GM19467 (cell line): ENCODE results near the gene RPN2.

Source experiments
- ATAC-seq: cut with Tn5 transposase; IDR thresholded peaks from one replicate; pipeline ENCODE4 v1.9.1; 2021; ENCODE audit warnings: mild to moderate bottlenecking, moderate library complexity; ENCODE audit not compliant: unreplicated experiment

Gene RPN2

GRCh38 chr20:37238935-37239451 is 59.9 kb downstream of the RPN2 start:
- ATAC-seq, result no peak

GRCh38 chr20:37240337-37241067 is 61.4 kb downstream of the RPN2 start:
- no peak for ATAC-seq

- no peak for ATAC-seq
Measured at GRCh38 chr20:37242503-37242902, 63.4 kb downstream of the RPN2 start.

- ATAC-seq, result no peak
Measured at GRCh38 chr20:37243076-37243936, 64.2 kb downstream of the RPN2 start.

GRCh38 chr20:37243937-37244571 is 64.9 kb downstream of the RPN2 start:
- no peak for ATAC-seq

GRCh38 chr20:37244572-37244957 is 65.4 kb downstream of the RPN2 start:
- no peak for ATAC-seq

GRCh38 chr20:37245216-37246150 is 66.4 kb downstream of the RPN2 start:
- ATAC-seq, result no peak

- ATAC-seq, result no peak
Measured at GRCh38 chr20:37246736-37247135, 67.6 kb downstream of the RPN2 start.

- ATAC-seq, result no peak
Measured at GRCh38 chr20:37247547-37247946, 68.4 kb downstream of the RPN2 start.

- no peak for ATAC-seq
Measured at GRCh38 chr20:37249304-37249703, 70.2 kb downstream of the RPN2 start.

GRCh38 chr20:37251825-37252477 is 72.8 kb downstream of the RPN2 start:
- no peak for ATAC-seq

GRCh38 chr20:37253087-37253486 is 74.0 kb downstream of the RPN2 start:
- no peak for ATAC-seq

GRCh38 chr20:37254114-37254878 is 75.2 kb downstream of the RPN2 start:
- ATAC-seq, result no peak

GRCh38 chr20:37256286-37256685 is 77.2 kb downstream of the RPN2 start:
- no peak for ATAC-seq

- ATAC-seq, result no peak
Measured at GRCh38 chr20:37257530-37257929, 78.4 kb downstream of the RPN2 start.

GRCh38 chr20:37257988-37258387 is 78.9 kb downstream of the RPN2 start:
- ATAC-seq, result no peak

- no peak for ATAC-seq
Measured at GRCh38 chr20:37259031-37259430, 79.9 kb downstream of the RPN2 start.

- no peak for ATAC-seq
Measured at GRCh38 chr20:37259865-37260264, 80.7 kb downstream of the RPN2 start.

- ATAC-seq, result no peak
Measured at GRCh38 chr20:37260923-37261322, 81.8 kb downstream of the RPN2 start.
